CD4-positive, alpha-beta T cell treated with Interleukin-15 for 4 hours (primary cell): Measurements from ENCODE around the gene CABS1.

Experiments
- DNase-seq: peaks from one replicate; pipeline ENCODE4 v3.0.0-alpha.2; 2020; ENCODE audit warnings: low spot score

CABS1 gene

GRCh38 chr4:70334681-70335080, at the start of gene CABS1:
Gene CABS1, plus strand, starts transcription at chr4:70334981. Its CDS starts 59 bp downstream, at chr4:70335040.
- no peak for DNase-seq

GRCh38 chr4:70288651-70289050, 46.1 kb upstream of the CABS1 start:
- no peak for DNase-seq

- no peak for DNase-seq
Observed at GRCh38 chr4:70291341-70291740, 43.4 kb upstream of the CABS1 start.

GRCh38 chr4:70297576-70297975, 37.2 kb upstream of the CABS1 start:
- no peak for DNase-seq

- no peak for DNase-seq
Observed at GRCh38 chr4:70298051-70298450, 36.7 kb upstream of the CABS1 start.

GRCh38 chr4:70299643-70300042, 35.1 kb upstream of the CABS1 start:
- DNase-seq: no peak

- DNase-seq: no peak
Observed at GRCh38 chr4:70300215-70300614, 34.6 kb upstream of the CABS1 start.

- no peak for DNase-seq
Observed at GRCh38 chr4:70303090-70303489, 31.7 kb upstream of the CABS1 start.

- no peak for DNase-seq
Observed at GRCh38 chr4:70305601-70306000, 29.2 kb upstream of the CABS1 start.

- DNase-seq: no peak
Observed at GRCh38 chr4:70306076-70306475, 28.7 kb upstream of the CABS1 start.

- DNase-seq: no peak
Observed at GRCh38 chr4:70313736-70314135, 21.0 kb upstream of the CABS1 start.

GRCh38 chr4:70315928-70316327, 18.9 kb upstream of the CABS1 start:
- no peak for DNase-seq

- DNase-seq: no peak
Observed at GRCh38 chr4:70326052-70326451, 8.7 kb upstream of the CABS1 start.

GRCh38 chr4:70336043-70336442, 1.3 kb downstream of the CABS1 start:
- DNase-seq: no peak

GRCh38 chr4:70337886-70338420, 3.2 kb downstream of the CABS1 start:
- DNase-seq: no peak

GRCh38 chr4:70356185-70356584, 21.4 kb downstream of the CABS1 start:
- no peak for DNase-seq

GRCh38 chr4:70359115-70359661, 24.4 kb downstream of the CABS1 start:
- DNase-seq: no peak

GRCh38 chr4:70360460-70360859, 25.7 kb downstream of the CABS1 start, which contains the start of gene SMR3A:
Gene SMR3A, plus strand, starts transcription at chr4:70360760. Its CDS starts 1,356 bp downstream, at chr4:70362116.
- no peak for DNase-seq

GRCh38 chr4:70364002-70364401, 29.2 kb downstream of the CABS1 start:
- DNase-seq: no peak

GRCh38 chr4:70365479-70365878, 30.7 kb downstream of the CABS1 start:
- DNase-seq: no peak

- DNase-seq: no peak
Observed at GRCh38 chr4:70367813-70368212, 33.0 kb downstream of the CABS1 start.

GRCh38 chr4:70371987-70372386, 37.2 kb downstream of the CABS1 start:
- no peak for DNase-seq

GRCh38 chr4:70372760-70373159, 38.0 kb downstream of the CABS1 start:
- no peak for DNase-seq

- no peak for DNase-seq
Observed at GRCh38 chr4:70380578-70380977, 45.8 kb downstream of the CABS1 start.
